KMS-11 (cell line): ENCODE measurements around the gene KDM4B.
A peak's percentile ranks its signal among the peaks of the same experiment; 100 is the strongest.

Experiments
- H2AFZ ChIP-seq: fragments of 200-600 bp; sonication (generic); 2 replicates; pipeline ENCODE4 v1.6.1; 2016; ENCODE audit warnings: antibody characterized with exemption, mixed run types, low read depth
- H3K27ac ChIP-seq: fragments of 200-600 bp; sonication (generic); 2 replicates; pipeline ENCODE4 v1.6.1; 2016; ENCODE audit warnings: mild to moderate bottlenecking, mixed run types
- H3K27me3 ChIP-seq: fragments of 200-600 bp; sonication (generic); 2 replicates; pipeline ENCODE4 v1.6.1; 2017; ENCODE audit warnings: mild to moderate bottlenecking, low read depth, mixed run types, moderate library complexity; ENCODE audit not compliant: insufficient read depth
- H3K36me3 ChIP-seq: fragments of 200-600 bp; sonication (generic); 2 replicates; pipeline ENCODE4 v1.6.1; 2017; ENCODE audit warnings: mild to moderate bottlenecking, mixed run types; ENCODE audit not compliant: insufficient read depth
- H3K4me1 ChIP-seq: fragments of 200-600 bp; sonication (generic); 2 replicates; pipeline ENCODE4 v1.6.1; 2016; ENCODE audit warnings: mild to moderate bottlenecking, low read depth, mixed run types; ENCODE audit not compliant: poor library complexity, severe bottlenecking
- H3K4me2 ChIP-seq: fragments of 200-600 bp; sonication (generic); 2 replicates; pipeline ENCODE4 v1.7.0; 2016; ENCODE audit warnings: mild to moderate bottlenecking, mixed run types
- H3K4me3 ChIP-seq: fragments of 200-600 bp; sonication (generic); IDR thresholded peaks from 2 replicates; pipeline ENCODE4 v1.6.1; 2017; ENCODE audit warnings: low read depth, low read length, mixed read lengths; ENCODE audit not compliant: insufficient read depth
- H3K79me2 ChIP-seq: fragments of 200-600 bp; sonication (generic); 2 replicates; pipeline ENCODE4 v1.6.1; 2016; ENCODE audit warnings: low read depth, mixed run types; ENCODE audit not compliant: insufficient read depth
- H3K9ac ChIP-seq: fragments of 200-600 bp; sonication (generic); 2 replicates; pipeline ENCODE4 v1.6.1; 2016; ENCODE audit warnings: mild to moderate bottlenecking, mixed run types
- H4K20me1 ChIP-seq: fragments of 200-600 bp; sonication (generic); 2 replicates; pipeline ENCODE4 v1.6.1; 2016; ENCODE audit warnings: mild to moderate bottlenecking, mixed run types; ENCODE audit not compliant: insufficient read depth
- CTCF ChIP-seq: fragments of 200-600 bp; sonication (generic); conservative IDR thresholded peaks from 2 replicates; pipeline ENCODE4 v1.6.1; 2017; ENCODE audit warnings: low read depth, mild to moderate bottlenecking, antibody characterized with exemption, low read length, moderate library complexity, mixed read lengths

The KDM4B gene

GRCh38 chr19:4965061-4965460, 3.9 kb upstream of the KDM4B start:
- peaks cover 6% of the 10 kb centered on the region; the same call in 1 of the 2 replicates for H3K79me2 ChIP-seq
- no peak for TF ChIP-seq CTCF
- no peak overlapping the region for H3K4me2 ChIP-seq
- no peaks in the 10 kb centered on the region for H3K36me3 ChIP-seq
- no peaks in the 10 kb centered on the region for H3K27me3 ChIP-seq
- no peak overlapping the region for H3K4me3 ChIP-seq
- no peak overlapping the region for H3K27ac ChIP-seq
- H2AFZ ChIP-seq: no peak overlapping the region
- no peaks in the 10 kb centered on the region for H4K20me1 ChIP-seq
- no peak overlapping the region for H3K9ac ChIP-seq
- peaks cover 9% of the 10 kb centered on the region for H3K4me1 ChIP-seq

GRCh38 chr19:4966591-4966990, 2.3 kb upstream of the KDM4B start:
- Histone ChIP-seq H3K4me2 (no peak overlapping the region), H3K9ac (no peak overlapping the region), H3K27me3 (no peaks in the 10 kb centered on the region), H3K4me3 (no peak overlapping the region), H3K27ac (no peak overlapping the region), H3K4me1 (peaks cover 11% of the 10 kb centered on the region), H3K36me3 (no peaks in the 10 kb centered on the region), H2AFZ (no peak overlapping the region), H3K79me2 (peaks cover 19% of the 10 kb centered on the region; the same call in 1 of the 2 replicates), H4K20me1 (no peaks in the 10 kb centered on the region)
- no peak for TF ChIP-seq CTCF

- peak overlapping the region; percentile 55; the same call in 1 of the 2 replicates for H2AFZ ChIP-seq
- H3K4me2 ChIP-seq: peak overlapping the region; percentile 55
- no peak overlapping the region for H3K4me3 ChIP-seq
- no peaks in the 10 kb centered on the region for H3K36me3 ChIP-seq
- no peak for TF ChIP-seq CTCF
- no peaks in the 10 kb centered on the region for H4K20me1 ChIP-seq
- peaks cover 11% of the 10 kb centered on the region for H3K4me1 ChIP-seq
- H3K9ac ChIP-seq: no peak overlapping the region
- no peaks in the 10 kb centered on the region for H3K27me3 ChIP-seq
- peaks cover 31% of the 10 kb centered on the region; the same call in 1 of the 2 replicates for H3K79me2 ChIP-seq
- no peak overlapping the region for H3K27ac ChIP-seq
Observed at GRCh38 chr19:4967738-4968461, 1.0 kb upstream of the KDM4B start.

GRCh38 chr19:4969292-4969771, 419 bp downstream of the KDM4B start:
- no peaks in the 10 kb centered on the region for H4K20me1 ChIP-seq
- no peaks in the 10 kb centered on the region for H3K27me3 ChIP-seq
- H3K36me3 ChIP-seq: no peaks in the 10 kb centered on the region
- no peak overlapping the region for H3K4me3 ChIP-seq
- TF ChIP-seq CTCF: no peak
- H3K4me2 ChIP-seq: peak overlapping the region; percentile 80
- no peak overlapping the region for H3K27ac ChIP-seq
- peaks cover 42% of the 10 kb centered on the region; the same call in 1 of the 2 replicates for H3K79me2 ChIP-seq
- H3K9ac ChIP-seq: peak overlapping the region; percentile 42; the same call in 1 of the 2 replicates
- peaks cover 11% of the 10 kb centered on the region for H3K4me1 ChIP-seq
- no peak overlapping the region; the same call in 1 of the 2 replicates for H2AFZ ChIP-seq
